GM06990 (cell line): ENCODE results near the gene LY6G6C.

ENCODE experiments used
- DNase-seq: peaks from one replicate; pipeline ENCODE4 v3.0.0-alpha.2; 2011; ENCODE audit not compliant: insufficient read length; ENCODE audit errors: extremely low read depth
- H3K27me3 ChIP-seq: replicated peaks from 2 replicates; pipeline ENCODE4 v1.6.0; 2011; ENCODE audit warnings: low read length; ENCODE audit not compliant: control insufficient read depth, insufficient read depth
- H3K36me3 ChIP-seq: 2 replicates; pipeline ENCODE4 v1.5.1; 2011; ENCODE audit warnings: low read length; ENCODE audit not compliant: control insufficient read depth, insufficient read depth
- H3K4me3 ChIP-seq: replicated peaks from 2 replicates; pipeline ENCODE4 v1.5.1; 2011; ENCODE audit warnings: low read depth, mild to moderate bottlenecking, control low read depth, low read length
- TF ChIP-seq, protein P1 (sequence below): IDR thresholded peaks from 2 replicates; pipeline ENCODE4 v1.5.1; 2011; ENCODE audit warnings: low read length, control low read depth, mild to moderate bottlenecking, inconsistent platforms; ENCODE audit not compliant: insufficient read depth, poor library complexity, severe bottlenecking

The LY6G6C gene

DNA sequence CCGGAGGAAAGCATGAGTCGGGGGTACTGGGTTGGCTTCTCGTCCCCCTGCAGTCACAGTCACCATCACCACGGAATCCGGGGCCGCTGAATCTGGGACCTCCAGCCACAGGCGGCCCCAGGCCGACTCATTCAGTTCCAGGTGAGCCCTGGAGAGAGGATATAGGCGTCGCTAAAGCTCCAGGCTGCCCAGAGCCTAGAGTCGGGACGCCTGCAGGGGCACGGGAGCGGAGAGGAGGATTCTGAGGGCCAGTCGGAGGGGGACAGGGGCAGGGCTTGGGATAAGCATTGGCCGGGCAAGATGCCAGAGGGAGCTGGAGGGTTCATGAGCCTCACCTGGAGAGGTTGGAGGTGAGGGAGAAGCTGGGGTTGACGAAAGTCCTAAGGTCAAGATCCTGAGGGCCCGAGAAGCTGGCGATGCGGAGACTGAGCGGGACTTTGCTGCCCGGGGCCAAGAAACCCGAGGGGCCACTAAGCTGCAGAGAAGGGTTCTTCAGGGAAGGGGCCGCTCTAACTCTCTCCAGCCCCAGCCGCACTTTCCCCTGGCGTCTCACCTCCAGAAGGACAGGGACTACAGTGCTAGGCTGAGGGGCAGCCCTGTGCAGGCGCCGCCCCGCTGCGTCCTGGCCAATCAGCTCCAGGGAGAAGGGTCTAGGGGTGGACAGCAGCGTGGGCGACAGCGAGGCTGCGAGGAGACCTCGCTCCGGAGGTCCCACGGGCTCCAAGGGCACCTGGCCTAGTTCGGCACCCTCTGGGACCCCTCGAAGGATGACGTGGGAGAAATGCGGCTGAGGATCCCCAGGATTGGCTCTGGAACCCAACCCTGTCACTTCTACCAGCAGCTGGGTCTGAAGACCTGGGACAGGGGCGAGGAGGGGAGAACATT, 44.6 kb upstream of the LY6G6C start:
- DNase-seq: no peak
- Histone ChIP-seq H3K36me3 (peaks cover 12% of the 10 kb centered on the region), H3K27me3 (no peaks in the 10 kb centered on the region), H3K4me3 (no peak overlapping the region)
- TF ChIP-seq, protein P1, sequence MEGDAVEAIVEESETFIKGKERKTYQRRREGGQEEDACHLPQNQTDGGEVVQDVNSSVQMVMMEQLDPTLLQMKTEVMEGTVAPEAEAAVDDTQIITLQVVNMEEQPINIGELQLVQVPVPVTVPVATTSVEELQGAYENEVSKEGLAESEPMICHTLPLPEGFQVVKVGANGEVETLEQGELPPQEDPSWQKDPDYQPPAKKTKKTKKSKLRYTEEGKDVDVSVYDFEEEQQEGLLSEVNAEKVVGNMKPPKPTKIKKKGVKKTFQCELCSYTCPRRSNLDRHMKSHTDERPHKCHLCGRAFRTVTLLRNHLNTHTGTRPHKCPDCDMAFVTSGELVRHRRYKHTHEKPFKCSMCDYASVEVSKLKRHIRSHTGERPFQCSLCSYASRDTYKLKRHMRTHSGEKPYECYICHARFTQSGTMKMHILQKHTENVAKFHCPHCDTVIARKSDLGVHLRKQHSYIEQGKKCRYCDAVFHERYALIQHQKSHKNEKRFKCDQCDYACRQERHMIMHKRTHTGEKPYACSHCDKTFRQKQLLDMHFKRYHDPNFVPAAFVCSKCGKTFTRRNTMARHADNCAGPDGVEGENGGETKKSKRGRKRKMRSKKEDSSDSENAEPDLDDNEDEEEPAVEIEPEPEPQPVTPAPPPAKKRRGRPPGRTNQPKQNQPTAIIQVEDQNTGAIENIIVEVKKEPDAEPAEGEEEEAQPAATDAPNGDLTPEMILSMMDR: no peak

DNA sequence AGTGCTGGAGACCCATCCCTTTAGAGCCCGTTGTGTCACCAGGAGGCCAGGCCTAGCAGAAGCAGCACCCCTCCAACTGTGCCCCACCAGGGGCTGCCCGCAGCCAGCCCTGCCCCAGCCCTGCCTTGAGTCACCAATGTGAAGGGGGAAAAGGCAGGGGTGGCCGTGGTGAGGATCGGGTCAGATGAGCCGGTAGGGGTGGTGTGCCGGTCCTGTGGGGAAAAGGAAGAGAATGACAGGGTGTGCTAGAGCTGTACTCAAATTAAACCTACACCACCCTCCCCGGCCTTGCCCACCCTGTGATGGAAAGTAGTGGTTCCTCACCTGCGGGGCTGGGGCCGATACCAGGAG, 44.0 kb upstream of the LY6G6C start:
- no peak for DNase-seq
- no peak overlapping the region for H3K4me3 ChIP-seq
- no peaks in the 10 kb centered on the region for H3K27me3 ChIP-seq
- TF ChIP-seq, protein P1: no peak
- H3K36me3 ChIP-seq: peaks cover 16% of the 10 kb centered on the region

DNA sequence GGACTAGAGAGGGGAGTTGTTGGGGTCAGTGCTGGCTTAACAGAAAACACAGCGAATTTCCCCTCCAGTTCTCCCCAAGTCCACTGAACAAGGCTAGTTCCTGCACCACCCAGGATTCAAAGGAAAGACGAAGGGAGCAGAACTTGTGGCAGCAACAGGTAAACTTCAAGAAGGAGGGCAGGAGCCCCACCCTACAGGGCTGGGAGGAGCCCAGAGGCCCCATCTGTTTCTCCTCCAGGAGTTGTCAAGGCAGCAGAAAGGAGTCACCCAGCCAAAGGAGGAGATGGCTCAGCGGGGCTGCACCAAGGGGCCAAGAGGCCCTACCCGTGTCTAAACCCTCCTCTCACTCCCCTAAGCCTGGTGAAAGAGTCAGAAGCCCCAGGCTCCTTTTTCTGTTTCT, 42.7 kb upstream of the LY6G6C start:
- TF ChIP-seq, protein P1: no peak
- H3K36me3 ChIP-seq: peaks cover 21% of the 10 kb centered on the region
- no peaks in the 10 kb centered on the region for H3K27me3 ChIP-seq
- no peak overlapping the region for H3K4me3 ChIP-seq
- DNase-seq: no peak

DNA sequence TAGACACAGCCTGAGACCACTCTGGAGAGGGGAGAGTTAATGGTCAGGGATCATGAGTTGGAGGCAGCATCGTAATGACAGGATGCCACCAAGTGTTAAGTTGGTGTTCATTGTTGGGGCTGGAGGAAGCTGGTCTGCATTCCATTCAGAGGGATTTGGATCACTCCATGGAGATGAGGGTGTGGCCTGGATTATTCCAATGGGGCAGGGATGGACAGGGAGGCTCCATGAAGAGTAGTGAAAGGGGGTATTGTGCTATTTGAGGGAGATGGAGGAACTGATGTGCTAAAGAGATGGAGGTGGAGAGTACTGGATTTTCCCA, 42.0 kb upstream of the LY6G6C start:
- no peak for DNase-seq
- Histone ChIP-seq H3K27me3 (no peaks in the 10 kb centered on the region), H3K36me3 (peaks cover 21% of the 10 kb centered on the region), H3K4me3 (no peak overlapping the region)
- TF ChIP-seq, protein P1: no peak

DNA sequence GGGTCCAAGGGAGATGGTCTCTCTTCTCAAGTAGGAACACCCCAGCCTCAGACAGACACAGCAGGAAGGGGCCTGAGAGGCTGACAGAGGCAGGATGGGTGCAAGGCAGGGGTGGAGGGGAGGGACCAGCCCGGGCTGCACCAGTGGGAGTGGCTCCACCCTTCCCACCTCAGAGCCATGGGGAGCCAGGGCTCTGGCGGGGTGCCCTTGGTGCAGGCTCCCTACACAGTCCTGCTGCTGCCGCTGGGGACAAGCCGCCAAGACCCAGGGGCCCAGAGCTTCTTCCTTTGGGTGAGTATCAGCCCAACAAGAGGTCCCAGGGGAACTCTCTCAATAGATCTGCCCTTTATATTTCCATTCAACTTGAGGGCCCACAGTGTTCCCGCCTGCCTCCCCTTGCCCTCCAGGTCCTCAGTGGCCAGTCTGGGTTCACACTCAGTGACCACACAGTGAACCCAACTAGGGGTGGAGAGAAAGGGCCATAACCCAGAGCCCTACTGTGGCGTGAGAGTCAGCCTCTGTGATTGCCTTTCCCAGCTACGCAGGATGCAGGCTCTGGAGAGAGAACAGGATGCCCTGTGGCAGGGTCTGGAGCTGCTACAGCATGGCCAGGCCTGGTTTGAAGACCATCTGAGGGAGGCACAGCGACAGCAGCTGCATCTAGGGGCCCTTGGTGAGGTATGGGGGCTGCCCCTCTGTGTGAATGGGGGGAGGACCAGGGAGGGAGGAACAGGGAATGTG, 41.5 kb upstream of the LY6G6C start:
- TF ChIP-seq, protein P1: no peak
- DNase-seq: no peak
- Histone ChIP-seq H3K4me3 (no peak overlapping the region), H3K36me3 (peaks cover 23% of the 10 kb centered on the region), H3K27me3 (no peaks in the 10 kb centered on the region)
